Glutamatergic neuron (in vitro differentiated cells): ENCODE results near the gene SERTM1. TPM values are rescaled to one million over a fixed set of nuclear protein-coding genes. Genes with fewer than 3 reads are reported as not detected.

Experiments
- DNase-seq: peaks from one replicate; pipeline ENCODE4 v3.0.0; 2022
- H3K27ac Mint-ChIP-seq: one replicate; pipeline ENCODE4 v1.8.0; 2020; ENCODE audit warnings: mild to moderate bottlenecking, mixed read lengths, inconsistent platforms; ENCODE audit not compliant: unreplicated experiment
- H3K27me3 Mint-ChIP-seq: one replicate; pipeline ENCODE4 v1.8.0; 2020; ENCODE audit warnings: mild to moderate bottlenecking, moderate library complexity, mixed read lengths, inconsistent platforms; ENCODE audit not compliant: unreplicated experiment
- H3K36me3 Mint-ChIP-seq: one replicate; pipeline ENCODE4 v1.8.0; 2020; ENCODE audit warnings: mild to moderate bottlenecking, mixed read lengths, inconsistent platforms; ENCODE audit not compliant: unreplicated experiment
- H3K4me1 Mint-ChIP-seq: one replicate; pipeline ENCODE4 v1.8.0; 2020; ENCODE audit warnings: mild to moderate bottlenecking, low read depth, mixed read lengths, inconsistent platforms; ENCODE audit not compliant: unreplicated experiment
- H3K4me3 Mint-ChIP-seq: one replicate; pipeline ENCODE4 v1.8.0; 2020; ENCODE audit warnings: mild to moderate bottlenecking, mixed read lengths, inconsistent platforms; ENCODE audit not compliant: unreplicated experiment
- H3K9me3 Mint-ChIP-seq: one replicate; pipeline ENCODE4 v1.8.0; 2020; ENCODE audit warnings: mild to moderate bottlenecking, moderate library complexity, mixed read lengths, inconsistent platforms; ENCODE audit not compliant: unreplicated experiment
- total RNA-seq: library from RNA; stranded (reverse); fragmentation: NEBNext Ultra II Directional; extraction: Animal tissue kit (Norgen Biotek cat#: 25700); gene quantifications from one replicate; pipeline ENCODE4 v1.2.1, GENCODE V29; 2021; ENCODE audit not compliant: unreplicated experiment
- TF ChIP-seq, protein P1 (sequence below): fragments of 200-600 bp; sonication (generic); IDR thresholded peaks from one replicate; pipeline ENCODE4 v1.5.0; 2021; ENCODE audit not compliant: partially characterized antibody, unreplicated experiment

SERTM1 gene
- total RNA-seq, 1 donor from 2014 or later: 0.88 TPM

DNA sequence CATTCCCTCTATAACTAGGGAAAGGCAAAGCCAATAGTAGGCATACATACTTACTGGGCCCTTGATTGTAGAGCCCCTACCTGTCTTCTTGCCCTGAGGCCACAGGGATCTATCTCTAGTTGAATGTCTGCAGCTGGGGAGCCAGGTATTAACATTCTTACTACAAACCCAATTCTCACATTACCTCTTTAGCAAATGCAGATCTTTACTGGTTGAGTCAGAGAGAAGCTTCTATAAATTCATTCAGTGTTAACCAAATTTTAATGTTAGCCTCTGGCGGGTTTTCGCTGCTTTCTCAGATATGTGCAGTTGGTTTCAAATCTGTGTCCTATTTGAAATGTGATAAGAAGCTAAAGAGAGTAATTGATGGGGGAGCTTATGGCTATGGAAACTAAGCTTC, 43.2 kb downstream of the SERTM1 start:
- no peak overlapping the region for H3K4me3 Mint-ChIP-seq
- DNase-seq: no peak
- no peaks in the 10 kb centered on the region for H3K27me3 Mint-ChIP-seq
- H3K4me1 Mint-ChIP-seq: no peaks in the 10 kb centered on the region
- H3K27ac Mint-ChIP-seq: no peak overlapping the region
- no peaks in the 10 kb centered on the region for H3K9me3 Mint-ChIP-seq
- H3K36me3 Mint-ChIP-seq: peaks cover 5% of the 10 kb centered on the region
- TF ChIP-seq, protein P1, sequence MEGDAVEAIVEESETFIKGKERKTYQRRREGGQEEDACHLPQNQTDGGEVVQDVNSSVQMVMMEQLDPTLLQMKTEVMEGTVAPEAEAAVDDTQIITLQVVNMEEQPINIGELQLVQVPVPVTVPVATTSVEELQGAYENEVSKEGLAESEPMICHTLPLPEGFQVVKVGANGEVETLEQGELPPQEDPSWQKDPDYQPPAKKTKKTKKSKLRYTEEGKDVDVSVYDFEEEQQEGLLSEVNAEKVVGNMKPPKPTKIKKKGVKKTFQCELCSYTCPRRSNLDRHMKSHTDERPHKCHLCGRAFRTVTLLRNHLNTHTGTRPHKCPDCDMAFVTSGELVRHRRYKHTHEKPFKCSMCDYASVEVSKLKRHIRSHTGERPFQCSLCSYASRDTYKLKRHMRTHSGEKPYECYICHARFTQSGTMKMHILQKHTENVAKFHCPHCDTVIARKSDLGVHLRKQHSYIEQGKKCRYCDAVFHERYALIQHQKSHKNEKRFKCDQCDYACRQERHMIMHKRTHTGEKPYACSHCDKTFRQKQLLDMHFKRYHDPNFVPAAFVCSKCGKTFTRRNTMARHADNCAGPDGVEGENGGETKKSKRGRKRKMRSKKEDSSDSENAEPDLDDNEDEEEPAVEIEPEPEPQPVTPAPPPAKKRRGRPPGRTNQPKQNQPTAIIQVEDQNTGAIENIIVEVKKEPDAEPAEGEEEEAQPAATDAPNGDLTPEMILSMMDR: no peak

DNA sequence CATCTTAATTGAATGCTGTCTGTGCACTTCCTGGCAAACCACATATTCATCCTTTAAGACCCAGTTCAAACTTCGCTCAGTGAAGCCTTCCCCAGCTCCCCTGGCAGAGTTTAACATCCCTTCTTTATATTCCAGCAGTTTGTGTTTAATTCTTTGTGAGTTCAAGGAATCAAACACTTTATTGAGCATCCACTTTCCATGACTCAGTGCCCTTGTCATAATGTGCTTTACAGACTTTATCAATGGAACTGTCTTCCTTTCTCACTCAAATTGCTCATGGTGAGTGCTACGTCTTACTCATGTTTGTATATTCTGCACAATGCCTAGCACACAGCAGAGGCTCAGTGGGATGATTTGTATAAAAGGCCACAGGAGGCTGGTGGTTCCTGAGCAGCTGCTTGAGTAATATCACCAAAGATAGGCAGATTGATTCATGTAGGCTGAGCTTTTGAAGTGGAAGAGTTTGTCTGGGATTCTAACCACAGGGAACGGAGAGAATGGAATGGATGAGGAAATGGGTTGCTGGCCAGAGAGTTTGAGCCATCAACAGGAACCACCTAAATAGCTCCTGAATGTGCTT, 44.2 kb downstream of the SERTM1 start:
- no peak for DNase-seq
- Mint-ChIP-seq H3K27ac (no peak overlapping the region), H3K36me3 (no peaks in the 10 kb centered on the region), H3K9me3 (no peaks in the 10 kb centered on the region), H3K4me3 (no peak overlapping the region), H3K4me1 (no peaks in the 10 kb centered on the region), H3K27me3 (no peaks in the 10 kb centered on the region)
- TF ChIP-seq, protein P1: no peak

DNA sequence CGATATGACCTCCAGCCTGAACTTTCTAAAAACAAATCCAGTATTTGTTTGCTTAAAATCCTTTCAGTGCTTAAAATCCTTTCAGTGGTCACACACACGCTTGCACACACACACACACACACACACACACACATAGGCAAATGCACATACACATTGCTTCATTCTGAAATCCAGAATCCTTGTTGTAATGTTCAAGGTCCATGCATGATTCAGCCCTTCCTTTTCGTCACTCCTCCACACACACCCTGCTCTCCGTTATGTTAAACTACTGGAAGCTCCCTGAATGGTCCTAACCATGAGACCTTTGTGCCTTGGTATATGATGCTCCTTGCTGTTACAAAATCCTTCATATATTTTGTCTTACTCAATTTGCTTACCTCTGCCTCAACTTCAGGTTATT, 44.9 kb downstream of the SERTM1 start:
- Mint-ChIP-seq H3K4me3 (no peak overlapping the region), H3K9me3 (no peaks in the 10 kb centered on the region), H3K36me3 (no peaks in the 10 kb centered on the region), H3K4me1 (no peaks in the 10 kb centered on the region), H3K27me3 (no peaks in the 10 kb centered on the region), H3K27ac (no peak overlapping the region)
- DNase-seq: no peak
- TF ChIP-seq, protein P1: no peak

DNA sequence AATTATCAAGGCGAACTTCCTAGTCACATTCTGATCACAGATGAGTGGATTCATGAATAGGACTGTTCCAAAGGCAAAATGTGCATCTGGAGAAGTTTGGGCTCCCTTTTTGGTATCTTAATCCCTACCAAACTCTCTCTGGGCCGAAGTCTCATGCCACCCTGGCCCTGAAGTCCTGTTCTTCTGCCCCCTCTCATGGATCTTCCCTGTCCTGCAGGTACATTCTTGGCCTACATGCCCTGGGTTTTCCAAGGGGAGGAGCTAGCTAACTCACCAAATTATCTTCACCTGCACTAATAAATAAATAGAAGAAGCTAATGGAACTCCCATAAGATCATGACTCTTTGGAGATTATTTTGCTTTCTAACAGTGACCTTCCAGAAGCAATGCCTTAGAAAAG, 50.3 kb downstream of the SERTM1 start:
- Mint-ChIP-seq H3K4me3 (no peak overlapping the region), H3K36me3 (peaks cover 5% of the 10 kb centered on the region), H3K4me1 (no peaks in the 10 kb centered on the region), H3K27me3 (peaks cover 3% of the 10 kb centered on the region), H3K9me3 (peaks cover 3% of the 10 kb centered on the region), H3K27ac (no peak overlapping the region)
- DNase-seq: no peak
- TF ChIP-seq, protein P1: no peak

DNA sequence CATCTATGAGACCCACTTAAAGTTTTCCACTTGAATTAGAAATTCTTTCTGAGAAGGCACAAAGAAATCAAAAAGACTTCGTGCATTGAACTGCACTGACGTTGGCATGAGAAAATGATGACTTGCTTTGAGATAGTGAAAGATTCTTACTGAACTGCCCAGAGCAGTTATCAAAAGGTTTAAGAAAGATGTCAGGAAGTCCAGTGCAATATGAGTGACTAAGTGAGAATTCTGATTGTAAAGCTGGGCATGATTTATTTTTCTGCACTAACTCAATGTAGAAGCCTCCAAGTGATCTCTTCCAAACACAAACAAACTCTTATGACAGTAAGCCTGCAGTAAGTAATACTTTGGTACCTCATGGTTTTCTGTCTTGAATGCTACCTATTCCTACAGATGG, 52.1 kb downstream of the SERTM1 start:
- DNase-seq: no peak
- Mint-ChIP-seq H3K27me3 (peaks cover 3% of the 10 kb centered on the region), H3K27ac (no peak overlapping the region), H3K36me3 (peaks cover 5% of the 10 kb centered on the region), H3K4me1 (no peaks in the 10 kb centered on the region), H3K9me3 (peaks cover 3% of the 10 kb centered on the region), H3K4me3 (no peak overlapping the region)
- TF ChIP-seq, protein P1: no peak
